Gastrocnemius medialis (tissue), 4 donors: ENCODE measurements around the gene SAMD4B. TPM values are rescaled to one million over a fixed set of nuclear protein-coding genes. Genes with fewer than 3 reads are reported as not detected.

Source experiments
- ATAC-seq, 2 donors: fragments of 150-250 bp; one replicate each; pipeline ENCODE4 v1.9.1; 2016
- DNase-seq, 2 donors: peaks; one replicate each; pipeline ENCODE4 v3.0.0-alpha.2; 2019
- H3K27ac ChIP-seq, 4 donors: fragments of 200-600 bp; sonication (generic); 1 replicate in 1 of 4; 2 replicates in 3 of 4; pipeline ENCODE4 v1.5.1; 2016 to 2018; ENCODE audit warnings: mild to moderate bottlenecking in 2 of 4, moderate library complexity in 1 of 4
- H3K27me3 ChIP-seq, 3 donors: fragments of 200-600 bp; sonication (generic) in 2 of 3; 1 replicate in 1 of 3; 2 replicates in 2 of 3; pipeline versions ENCODE4 v1.5.1 to v1.6.0; 2016 to 2019; ENCODE audit warnings: mild to moderate bottlenecking in 1 of 3, moderate library complexity in 1 of 3
- H3K36me3 ChIP-seq, 2 donors: fragments of 200-600 bp; sonication (generic) in 1 of 2; one replicate each; pipeline ENCODE4 v1.5.1; 2017 to 2018
- H3K4me1 ChIP-seq, 2 donors: fragments of 200-600 bp; sonication (generic) in 1 of 2; one replicate each; pipeline ENCODE4 v1.5.1; 2016 to 2017; ENCODE audit warnings: mild to moderate bottlenecking in 2 of 2
- H3K4me3 ChIP-seq, 4 donors: fragments of 200-600 bp; sonication (generic) in 3 of 4; 1 replicate in 1 of 4; 2 replicates in 3 of 4; pipeline ENCODE4 v1.5.1; 2016 to 2019; ENCODE audit warnings: mild to moderate bottlenecking in 2 of 4
- H3K9me3 ChIP-seq, 3 donors: fragments of 200-600 bp; sonication (generic) in 2 of 3; 1 replicate in 1 of 3; 2 replicates in 2 of 3; pipeline ENCODE4 v1.5.1; 2016 to 2019
- POLR2A ChIP-seq, 2 donors: fragments of 450-650 bp; IDR thresholded peaks; one replicate each; pipeline ENCODE4 v1.6.1; 2017; ENCODE audit warnings: antibody characterized with exemption in 2 of 2, mild to moderate bottlenecking in 2 of 2, moderate library complexity in 2 of 2
- in situ Hi-C, 4 donors: fragments of 200-750 bp; cut with MboI; loops; one replicate each; pipeline versions ENCODE4 v1.15.0 to v1.8.0; 2017; ENCODE audit warnings: low sequenced_read_pairs in 4 of 4
- intact Hi-C: fragments of 100-400 bp; cut with DNase I; formaldehyde crosslinking; loops from one replicate; pipeline ENCODE4 v1.15.1; 2023; ENCODE audit warnings: low total_unique reads
- total RNA-seq, 4 donors: library from RNA; depleted of rRNA; stranded (reverse); fragments of >200 nt; gene quantifications; one replicate each; pipeline versions ENCODE4 v1.1.0 to v1.2.3, GENCODE V29; 2016
- TF ChIP-seq, protein P1 (sequence below), 5 experiments: fragments of 450-650 bp in 3 of 5; fragments of 200-600 bp in 2 of 5; sonication (generic) in 2 of 5; IDR thresholded peaks in 4 of 5; conservative IDR thresholded peaks in 1 of 5; 1 replicate in 4 of 5; 2 replicates in 1 of 5; pipeline ENCODE4 v1.5.1; 2016 to 2019; ENCODE audit warnings: antibody characterized with exemption in 5 of 5, mild to moderate bottlenecking in 3 of 5, moderate library complexity in 3 of 5

SAMD4B gene
- total RNA-seq, 4 donors from 2014 or later = 30.9 to 63.7 (median 59.2) TPM

DNA sequence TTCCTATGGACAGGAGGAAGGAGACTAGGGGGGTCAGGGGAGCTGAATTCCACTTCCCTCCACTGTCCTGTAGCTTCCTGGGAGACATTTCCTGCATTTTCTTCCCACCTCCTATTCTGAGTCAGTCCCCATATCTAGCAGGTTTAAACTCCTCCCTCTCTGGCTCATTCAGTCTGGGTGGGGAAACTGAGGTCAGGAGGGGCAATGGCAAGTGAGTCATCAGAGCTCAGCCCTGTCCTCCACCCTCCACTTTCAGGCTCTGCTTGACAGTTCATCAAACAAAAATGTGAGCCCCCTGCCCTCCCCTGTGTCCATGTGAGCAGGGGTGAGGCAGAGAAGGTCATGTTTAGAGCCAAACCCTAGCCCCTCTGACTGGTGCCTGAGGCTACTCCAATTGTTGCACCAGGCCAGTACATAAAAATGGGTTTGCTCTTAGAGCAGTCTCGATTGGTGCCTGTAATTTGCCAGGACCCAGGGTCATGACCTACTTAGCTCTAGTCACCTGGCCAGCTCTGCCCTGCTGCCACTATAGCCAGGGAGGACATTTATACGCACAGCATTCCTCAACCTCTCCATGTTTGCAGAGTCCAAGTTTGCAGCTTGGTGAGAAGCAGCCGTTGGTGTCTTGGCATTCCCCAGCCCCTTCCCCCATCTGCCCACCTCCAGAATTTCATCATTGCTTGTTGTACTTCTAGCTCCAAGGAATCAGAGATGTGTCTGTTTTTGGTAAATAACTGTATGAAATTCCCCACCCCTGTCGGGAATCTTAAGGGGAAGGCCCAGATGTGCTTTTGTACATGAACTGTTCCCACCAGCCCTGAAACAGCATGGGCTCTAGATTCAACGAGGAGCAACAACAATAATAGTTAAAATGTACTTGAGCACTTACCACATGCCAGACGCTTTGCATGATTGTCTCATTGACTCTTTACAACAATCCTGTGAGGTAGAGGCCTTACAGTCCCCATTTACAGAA, 20.7 kb downstream of the SAMD4B start:
- no peaks in the 10 kb centered on the region for H3K27me3 ChIP-seq
- DNase-seq = no peak
- peaks cover 42 to 44% of the 10 kb centered on the region in 2 donors for H3K4me1 ChIP-seq
- ATAC-seq = peak; percentile 31 to 56
- in situ Hi-C loops (no loop called here), intact Hi-C loops (no loop called here)
- TF ChIP-seq, protein P1, sequence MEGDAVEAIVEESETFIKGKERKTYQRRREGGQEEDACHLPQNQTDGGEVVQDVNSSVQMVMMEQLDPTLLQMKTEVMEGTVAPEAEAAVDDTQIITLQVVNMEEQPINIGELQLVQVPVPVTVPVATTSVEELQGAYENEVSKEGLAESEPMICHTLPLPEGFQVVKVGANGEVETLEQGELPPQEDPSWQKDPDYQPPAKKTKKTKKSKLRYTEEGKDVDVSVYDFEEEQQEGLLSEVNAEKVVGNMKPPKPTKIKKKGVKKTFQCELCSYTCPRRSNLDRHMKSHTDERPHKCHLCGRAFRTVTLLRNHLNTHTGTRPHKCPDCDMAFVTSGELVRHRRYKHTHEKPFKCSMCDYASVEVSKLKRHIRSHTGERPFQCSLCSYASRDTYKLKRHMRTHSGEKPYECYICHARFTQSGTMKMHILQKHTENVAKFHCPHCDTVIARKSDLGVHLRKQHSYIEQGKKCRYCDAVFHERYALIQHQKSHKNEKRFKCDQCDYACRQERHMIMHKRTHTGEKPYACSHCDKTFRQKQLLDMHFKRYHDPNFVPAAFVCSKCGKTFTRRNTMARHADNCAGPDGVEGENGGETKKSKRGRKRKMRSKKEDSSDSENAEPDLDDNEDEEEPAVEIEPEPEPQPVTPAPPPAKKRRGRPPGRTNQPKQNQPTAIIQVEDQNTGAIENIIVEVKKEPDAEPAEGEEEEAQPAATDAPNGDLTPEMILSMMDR (IDR thresholded peaks at IDR 0.05 in 4 of 5, conservative IDR thresholded peaks at IDR 0.05 in 1 of 5) = no peak
- no peak for TF ChIP-seq POLR2A (IDR thresholded peaks at IDR 0.05)
- no peaks in the 10 kb centered on the region for H3K9me3 ChIP-seq
- peak overlapping the region; percentile 40 to 67 (median 60) for H3K27ac ChIP-seq
- peaks cover 0 to 47% of the 10 kb centered on the region in 2 donors for H3K36me3 ChIP-seq
- H3K4me3 ChIP-seq = no peak overlapping the region

DNA sequence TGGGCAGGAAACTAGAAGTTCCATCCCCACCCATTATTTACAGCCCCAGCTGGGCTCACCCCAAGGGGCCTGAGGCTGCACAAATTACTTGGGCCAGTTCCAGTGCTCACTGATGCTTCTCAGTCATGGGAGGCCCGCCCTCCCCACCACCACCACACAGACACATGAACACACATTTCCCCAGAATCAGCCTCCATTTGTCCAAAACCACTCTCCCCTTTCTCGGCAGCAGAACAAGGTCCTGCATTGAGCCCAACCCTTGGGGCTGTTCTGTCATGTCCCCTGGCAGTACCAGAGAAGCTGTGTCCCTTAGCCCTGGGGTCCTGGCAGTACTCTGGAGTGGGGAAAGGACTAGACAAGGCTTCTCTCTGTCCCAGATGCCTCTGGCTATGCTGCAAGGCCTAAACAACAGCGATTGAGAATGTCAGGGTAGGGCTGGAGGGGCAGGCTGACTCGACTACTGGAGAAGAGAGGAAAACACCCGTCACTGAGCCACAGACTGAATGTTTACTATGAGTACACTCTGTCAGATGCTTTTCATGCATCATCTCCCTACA, 21.8 kb downstream of the SAMD4B start:
- DNase-seq = no peak
- H3K9me3 ChIP-seq = no peaks in the 10 kb centered on the region
- TF ChIP-seq, protein P1 (IDR thresholded peaks at IDR 0.05 in 4 of 5, conservative IDR thresholded peaks at IDR 0.05 in 1 of 5) = no peak
- TF ChIP-seq POLR2A (IDR thresholded peaks at IDR 0.05) = no peak
- peaks cover 0 to 42% of the 10 kb centered on the region in 2 donors for H3K36me3 ChIP-seq
- H3K27me3 ChIP-seq = no peaks in the 10 kb centered on the region
- intact Hi-C loops = no loop called here
- in situ Hi-C loops = no loop called here
- no peak overlapping the region for H3K4me3 ChIP-seq
- H3K27ac ChIP-seq = peak overlapping the region; percentile 40 to 67 (median 60)
- ATAC-seq = peak in 1 of 2 donors; percentile 23
- H3K4me1 ChIP-seq = peaks cover 42 to 44% of the 10 kb centered on the region in 2 donors

DNA sequence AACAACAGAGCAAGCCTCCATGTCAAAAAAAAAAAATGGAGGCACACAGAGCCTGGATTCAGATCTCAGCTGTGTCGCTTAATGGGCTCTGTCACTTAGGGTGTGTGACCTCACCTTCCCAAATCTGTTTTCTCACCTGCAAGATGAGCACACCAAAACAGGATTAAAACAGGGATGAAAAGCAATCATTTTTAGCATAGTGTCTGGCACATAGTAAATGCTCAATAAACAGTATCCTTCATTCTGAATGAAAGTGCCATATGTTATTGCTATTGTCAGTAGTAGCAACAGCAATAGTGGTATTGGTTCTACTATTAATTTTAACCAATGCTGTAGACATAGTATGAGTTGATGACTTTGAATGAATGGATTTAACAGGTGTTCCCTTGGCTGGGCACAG, 23.3 kb downstream of the SAMD4B start:
- intact Hi-C loops = no loop called here
- TF ChIP-seq, protein P1 (IDR thresholded peaks at IDR 0.05 in 4 of 5, conservative IDR thresholded peaks at IDR 0.05 in 1 of 5) = no peak
- TF ChIP-seq POLR2A (IDR thresholded peaks at IDR 0.05) = no peak
- Histone ChIP-seq H3K9me3 (no peaks in the 10 kb centered on the region), H3K4me1 (peaks cover 42 to 44% of the 10 kb centered on the region in 2 donors), H3K4me3 (no peak overlapping the region), H3K27ac (peak overlapping the region in 2 of 4 donors; percentile 15 to 16), H3K27me3 (no peaks in the 10 kb centered on the region), H3K36me3 (peaks cover 0 to 39% of the 10 kb centered on the region in 2 donors)
- in situ Hi-C loops = no loop called here
- ATAC-seq (no peak), DNase-seq (no peak)

DNA sequence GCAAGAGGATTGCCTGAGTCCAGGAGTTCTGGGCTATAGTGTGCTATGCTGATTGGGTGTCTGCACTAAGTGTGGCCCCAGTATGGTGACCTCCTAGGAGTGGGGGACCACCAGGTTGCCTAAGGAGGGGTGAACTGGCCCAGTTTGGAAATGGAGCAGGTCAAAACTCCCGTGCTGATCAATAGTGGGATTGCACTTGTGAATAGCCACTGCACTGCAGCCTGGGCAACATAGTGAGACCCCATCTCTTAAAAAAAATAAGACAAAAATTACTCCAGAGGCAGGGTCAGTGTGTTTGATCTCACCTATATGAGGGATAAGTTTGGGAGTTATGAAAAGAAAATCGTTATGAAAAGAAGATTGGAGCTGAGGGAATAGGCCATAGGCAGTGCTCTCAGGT, 27.0 kb downstream of the SAMD4B start:
- H3K36me3 ChIP-seq = peaks cover 0 to 32% of the 10 kb centered on the region in 2 donors
- H3K27me3 ChIP-seq = no peaks in the 10 kb centered on the region
- H3K4me3 ChIP-seq = no peak overlapping the region
- DNase-seq (no peak), ATAC-seq (no peak)
- TF ChIP-seq POLR2A (IDR thresholded peaks at IDR 0.05) = no peak
- TF ChIP-seq, protein P1 (IDR thresholded peaks at IDR 0.05 in 4 of 5, conservative IDR thresholded peaks at IDR 0.05 in 1 of 5) = no peak
- peaks cover 38% of the 10 kb centered on the region in 2 donors for H3K4me1 ChIP-seq
- in situ Hi-C loops (no loop called here), intact Hi-C loops (no loop called here)
- H3K9me3 ChIP-seq = no peaks in the 10 kb centered on the region
- no peak overlapping the region for H3K27ac ChIP-seq
